Ishikawa (cell line): ENCODE measurements around the gene CMTM8.

Source experiments
- CEBPB ChIP-seq: IDR thresholded peaks from 2 replicates; pipeline ENCODE4 v1.6.1; 2012
- CREB1 ChIP-seq: IDR thresholded peaks from 2 replicates; pipeline ENCODE4 v1.6.1; 2012; ENCODE audit warnings: low read depth
- EGR1 ChIP-seq: IDR thresholded peaks from 2 replicates; pipeline ENCODE4 v1.6.1; 2012
- EP300 ChIP-seq: IDR thresholded peaks from 2 replicates; pipeline ENCODE4 v1.6.1; 2012; ENCODE audit warnings: borderline replicate concordance
- FOXM1 ChIP-seq: IDR thresholded peaks from 2 replicates; pipeline ENCODE4 v1.6.1; 2012; ENCODE audit warnings: low read depth, borderline replicate concordance
- MAX ChIP-seq: IDR thresholded peaks from 2 replicates; pipeline ENCODE4 v1.6.1; 2012
- NFIC ChIP-seq: IDR thresholded peaks from 2 replicates; pipeline ENCODE4 v1.6.1; 2012
- RAD21 ChIP-seq: IDR thresholded peaks from 2 replicates; pipeline ENCODE4 v1.6.1; 2012; ENCODE audit warnings: low read depth
- REST ChIP-seq: IDR thresholded peaks from 2 replicates; pipeline ENCODE4 v1.6.1; 2012; ENCODE audit warnings: low read depth, mild to moderate bottlenecking
- TAF1 ChIP-seq: IDR thresholded peaks from 2 replicates; pipeline ENCODE4 v1.6.1; 2012; ENCODE audit warnings: low read depth, mild to moderate bottlenecking
- TCF12 ChIP-seq: IDR thresholded peaks from 2 replicates; pipeline ENCODE4 v1.6.1; 2012; ENCODE audit warnings: low read depth
- TEAD4 ChIP-seq: IDR thresholded peaks from 2 replicates; pipeline ENCODE4 v1.6.1; 2012
- USF1 ChIP-seq: IDR thresholded peaks from 2 replicates; pipeline ENCODE4 v1.6.1; 2012
- YY1 ChIP-seq: IDR thresholded peaks from 2 replicates; pipeline ENCODE4 v1.6.1; 2012; ENCODE audit warnings: low read depth
- ZBTB7A ChIP-seq: IDR thresholded peaks from 2 replicates; pipeline ENCODE4 v1.6.1; 2012; ENCODE audit warnings: low read depth

The CMTM8 gene

DNA sequence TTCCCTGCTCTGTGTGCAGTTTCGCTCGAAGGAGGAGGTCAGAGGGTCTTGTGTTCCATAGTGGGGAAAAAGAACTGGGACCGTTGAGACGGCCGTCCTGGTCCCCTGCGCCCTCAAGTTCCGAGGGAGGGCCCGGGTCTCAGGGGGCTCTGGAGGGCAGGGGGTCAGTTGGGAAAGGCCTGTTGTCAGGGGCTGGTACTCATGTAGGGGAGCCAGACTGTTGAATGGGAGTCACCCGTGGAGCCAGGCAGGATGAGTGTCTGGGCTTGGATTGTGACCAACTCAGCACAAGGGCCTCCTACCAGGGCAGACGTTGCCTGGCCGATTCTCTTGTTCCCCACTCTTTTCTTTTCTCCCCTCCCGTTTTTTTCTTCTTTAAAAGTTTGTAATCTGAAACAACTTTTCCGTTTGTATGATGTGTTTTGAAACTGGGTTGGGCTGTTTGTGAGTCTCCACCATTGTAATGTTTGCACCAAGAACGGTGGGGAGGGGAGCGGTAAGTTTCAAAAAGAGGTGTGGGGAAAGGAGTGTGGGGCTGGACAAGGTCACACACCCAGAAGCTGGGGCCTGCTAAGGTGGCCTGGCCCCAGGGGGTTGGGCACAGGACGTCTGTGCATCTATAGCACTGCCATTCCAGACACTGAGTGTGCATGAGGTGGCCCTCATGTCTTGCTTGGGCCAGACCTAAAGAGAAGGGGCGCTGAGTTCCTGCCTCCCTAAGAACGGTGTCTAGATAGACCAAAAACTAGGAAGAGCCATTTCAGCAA, 154.2 kb downstream of the CMTM8 start:
- TF ChIP-seq EGR1 (no peak), TAF1 (no peak), CREB1 (no peak), YY1 (no peak), REST (no peak), ZBTB7A (no peak), TCF12 (no peak), EP300 (no peak), USF1 (no peak), CEBPB (no peak), NFIC (no peak), MAX (no peak), TEAD4 (no peak), FOXM1 (no peak), RAD21 (no peak)

- TF ChIP-seq FOXM1 = no peak
- TF ChIP-seq CEBPB = no peak
- no peak for TF ChIP-seq ZBTB7A
- no peak for TF ChIP-seq USF1
- no peak for TF ChIP-seq REST
- TF ChIP-seq EGR1 = no peak
- no peak for TF ChIP-seq RAD21
- TF ChIP-seq CREB1 = no peak
- TF ChIP-seq TAF1 = no peak
- TF ChIP-seq TCF12 = no peak
- no peak for TF ChIP-seq NFIC
- no peak for TF ChIP-seq MAX
- TF ChIP-seq YY1 = no peak
- TF ChIP-seq EP300 = no peak
- TF ChIP-seq TEAD4 = no peak
Observed at GRCh38 chr3:32395496-32395895, 157.0 kb downstream of the CMTM8 start.

- TF ChIP-seq CEBPB (no peak), ZBTB7A (no peak), FOXM1 (no peak), EGR1 (no peak)
Observed at GRCh38 chr3:32397941-32398340, 159.5 kb downstream of the CMTM8 start.

- TF ChIP-seq EGR1 (no peak), TEAD4 (no peak), TCF12 (no peak), RAD21 (no peak), CEBPB (no peak), USF1 (no peak), YY1 (no peak), MAX (no peak), CREB1 (no peak), TAF1 (no peak), NFIC (no peak), ZBTB7A (no peak)
Observed at GRCh38 chr3:32398531-32398930, 160.1 kb downstream of the CMTM8 start.

GRCh38 chr3:32399030-32399620, 160.6 kb downstream of the CMTM8 start:
- peak; percentile 60 for TF ChIP-seq RAD21
- no peak for TF ChIP-seq FOXM1
- no peak for TF ChIP-seq TCF12
